ENCODE results near the gene MAGEA4.

The MAGEA4 gene

DNA sequence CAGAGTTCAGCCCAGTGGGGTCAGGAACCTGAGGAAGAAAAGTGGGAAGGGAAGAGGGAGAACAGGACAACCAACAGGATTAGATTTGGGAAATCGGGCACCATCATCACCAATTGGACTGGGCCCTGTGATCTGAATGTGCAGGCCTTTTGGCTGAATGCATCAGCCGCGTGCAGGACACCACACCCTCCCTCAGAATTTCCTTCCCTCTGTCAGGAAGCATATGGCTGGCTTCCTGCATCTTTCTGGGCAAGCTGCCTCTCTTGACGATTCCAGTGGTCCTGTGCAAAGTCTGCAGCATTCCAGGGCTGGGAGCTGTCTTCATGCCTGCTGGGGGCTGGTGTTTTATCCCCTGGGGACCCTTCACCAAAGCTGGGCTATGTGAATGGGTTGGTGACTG is 16.4 kb downstream of the MAGEA4 start:
- DNase-seq, result no peak

DNA sequence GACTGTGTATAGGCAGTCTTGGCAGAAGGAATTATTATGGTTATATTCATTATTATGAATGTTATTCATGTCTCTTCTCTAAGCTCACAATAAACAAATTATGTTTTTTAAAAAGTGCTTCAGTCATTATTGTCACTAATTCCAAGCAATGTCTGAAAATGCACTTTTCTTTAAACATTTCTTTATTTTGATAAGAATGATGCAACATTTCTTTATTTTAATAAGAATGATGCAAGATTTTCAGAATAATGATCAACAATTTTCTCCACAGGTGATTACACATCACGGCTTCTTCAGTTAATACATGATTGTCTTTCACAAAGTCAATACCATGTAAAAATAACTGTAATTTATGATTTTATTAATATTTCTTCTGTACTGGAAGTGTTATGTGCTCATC is 22.7 kb downstream of the MAGEA4 start:
- DNase-seq, result no peak

DNA sequence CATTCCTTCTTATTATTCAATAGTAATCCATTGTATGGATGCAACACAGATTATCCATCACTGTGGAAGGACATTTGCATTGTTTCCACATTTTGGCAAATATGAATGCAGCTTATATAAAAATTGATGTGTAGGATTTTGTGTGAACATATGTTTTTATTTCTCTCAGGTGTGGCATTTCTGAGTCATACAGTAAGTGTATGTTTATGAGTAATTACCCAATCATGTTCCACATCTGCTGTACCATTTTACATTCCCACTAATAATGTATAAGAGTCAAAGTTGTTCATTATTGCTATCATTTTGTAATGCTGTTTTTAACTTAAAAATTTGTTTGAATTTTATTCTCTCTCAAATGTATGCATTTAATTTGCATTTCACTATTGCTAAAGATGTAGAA is 25.5 kb downstream of the MAGEA4 start:
- no peak for DNase-seq

DNA sequence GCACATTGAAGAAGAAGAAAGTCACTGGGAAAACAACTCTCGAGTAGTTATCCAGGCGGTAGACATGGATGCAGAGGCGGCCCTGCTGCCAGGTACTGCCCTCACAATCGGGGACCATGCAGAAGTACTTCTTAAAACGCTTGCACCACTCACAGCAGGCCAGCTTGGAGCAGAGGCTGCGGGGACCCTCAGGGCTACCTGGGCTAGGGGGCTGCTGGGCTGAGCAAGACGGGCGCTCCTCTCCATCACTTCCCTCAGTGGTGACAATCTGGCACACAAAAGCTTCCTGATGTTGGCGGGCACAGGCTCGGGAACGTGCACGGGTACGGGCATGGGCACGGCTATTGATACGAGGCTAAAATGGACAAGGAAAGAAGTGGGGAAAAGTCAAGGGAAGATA is 42.0 kb downstream of the MAGEA4 start:
- no peak for DNase-seq

DNA sequence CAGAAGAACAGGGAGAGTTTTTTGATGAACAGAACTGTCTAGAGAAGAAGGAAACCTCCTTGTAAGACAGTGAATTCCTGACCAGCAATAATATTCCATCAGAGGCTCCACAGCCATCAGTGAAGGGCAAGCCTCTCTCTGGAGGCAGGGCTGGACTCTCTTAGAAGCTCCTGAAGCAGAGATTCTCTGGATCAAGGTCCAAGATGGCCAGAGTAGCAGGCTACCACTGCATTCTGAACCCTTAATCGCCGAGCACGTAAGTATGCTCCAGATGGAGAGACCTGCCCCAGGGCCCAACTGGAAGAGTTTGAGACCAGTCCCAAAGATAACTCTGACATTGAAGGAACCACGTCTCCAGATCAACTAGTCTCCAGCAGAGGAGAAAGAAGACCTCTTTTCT is 45.4 kb downstream of the MAGEA4 start:
- no peak for DNase-seq

DNA sequence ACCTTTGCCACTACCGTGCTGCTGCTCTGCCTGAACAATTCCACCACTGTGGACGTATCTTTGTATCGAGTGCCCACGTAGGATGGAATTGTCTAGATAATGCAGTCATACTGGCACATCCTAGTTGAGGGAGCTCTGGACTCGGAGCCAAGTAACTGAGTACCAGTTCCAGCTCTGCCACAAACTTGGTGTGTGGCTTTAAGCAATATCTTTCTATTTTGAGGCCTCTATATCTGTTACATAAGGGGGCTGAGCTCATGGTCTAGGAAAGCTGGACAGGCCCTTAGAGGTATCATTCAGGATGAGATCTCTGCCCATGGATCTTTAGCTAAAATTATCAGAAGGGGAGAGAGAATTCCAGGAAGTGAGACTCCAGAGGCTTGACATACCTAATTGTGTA is 49.3 kb downstream of the MAGEA4 start:
- DNase-seq, result no peak

DNA sequence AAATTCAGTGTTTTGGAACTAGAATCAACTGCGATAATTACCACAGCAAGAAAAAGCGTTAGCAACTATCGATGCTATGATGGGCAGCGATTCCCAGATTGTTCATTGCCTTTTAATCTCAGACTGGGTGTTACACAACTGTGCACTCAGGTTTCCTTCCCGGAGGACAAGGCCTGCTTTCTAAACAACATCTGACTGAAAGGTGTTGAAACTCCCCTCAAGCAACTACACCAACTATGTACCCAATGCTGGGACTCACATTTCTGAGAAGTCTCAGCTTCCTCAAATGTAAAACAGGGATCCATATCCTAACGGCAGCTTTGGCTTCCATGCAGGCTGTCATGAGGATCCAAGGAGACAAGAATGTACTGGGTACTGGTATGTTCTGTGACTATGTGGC is 53.5 kb downstream of the MAGEA4 start:
- DNase-seq, result no peak

DNA sequence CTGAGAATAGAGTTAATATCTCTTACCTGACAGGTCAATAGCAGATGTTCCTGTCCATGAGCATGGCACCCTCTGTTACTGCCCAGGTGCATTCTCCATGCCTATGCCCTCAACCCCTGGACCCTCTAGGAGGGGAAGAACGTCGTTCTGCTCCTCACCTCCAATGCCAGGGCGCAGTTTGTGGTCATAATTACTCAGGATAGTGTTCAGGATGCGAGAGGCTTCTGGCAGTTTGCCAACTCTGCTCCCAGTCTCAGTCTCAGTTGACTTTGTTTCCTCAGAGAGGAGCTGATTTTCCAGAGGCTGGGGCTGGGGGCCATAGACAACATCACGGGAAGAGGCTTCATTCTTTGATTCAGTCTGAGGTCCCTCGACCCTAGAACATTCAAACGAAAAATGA is 57.3 kb downstream of the MAGEA4 start:
- no peak for DNase-seq

DNA sequence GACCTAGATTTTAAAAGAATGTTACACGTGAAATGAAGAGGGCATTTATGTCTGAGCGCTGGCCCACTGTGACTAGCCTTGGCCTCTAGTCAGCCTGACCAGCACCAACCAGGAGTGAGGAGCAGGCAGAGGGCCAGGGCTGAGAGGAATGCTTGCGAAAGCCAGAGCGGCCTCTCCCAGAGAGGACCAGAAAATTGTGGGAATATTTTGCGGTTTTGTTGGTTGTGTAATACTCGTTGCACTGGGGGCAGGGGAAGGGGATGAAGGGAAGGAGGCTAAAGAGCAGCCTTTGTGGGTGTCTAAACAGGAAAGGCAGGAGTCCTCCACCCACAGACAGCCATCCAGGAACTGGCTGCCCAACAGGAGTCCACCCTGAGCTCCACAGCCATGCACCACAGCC is 58.0 kb downstream of the MAGEA4 start:
- DNase-seq, result no peak

DNA sequence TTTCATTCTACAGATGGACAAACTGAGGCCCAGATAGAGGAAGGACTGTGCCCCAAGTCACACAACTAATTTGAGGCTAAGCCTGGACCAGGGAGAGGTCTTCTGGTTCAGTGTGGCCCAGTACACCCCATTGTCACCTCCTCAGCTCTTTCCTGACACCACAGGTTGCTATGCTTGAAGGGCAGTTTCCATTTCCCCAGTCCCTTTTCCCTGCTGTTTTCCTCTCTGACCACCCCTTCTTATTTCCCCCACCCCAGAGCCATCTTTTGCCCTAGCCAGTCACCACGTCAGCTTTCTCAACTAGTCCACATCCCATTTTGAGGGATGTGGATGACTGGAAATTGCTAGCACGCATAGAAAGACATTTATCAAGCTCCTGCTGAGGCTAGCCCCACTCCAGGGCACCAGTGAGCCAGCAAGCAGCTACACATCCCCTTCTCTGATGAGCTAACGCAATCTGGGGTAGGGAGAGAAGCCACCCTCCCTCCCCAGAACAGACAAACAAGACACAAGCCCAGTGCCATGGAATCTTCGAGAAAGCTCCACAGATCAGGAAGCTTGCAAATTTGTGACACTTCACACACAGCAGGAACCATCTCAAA is 60.5 kb downstream of the MAGEA4 start:
- DNase-seq, result no peak

DNA sequence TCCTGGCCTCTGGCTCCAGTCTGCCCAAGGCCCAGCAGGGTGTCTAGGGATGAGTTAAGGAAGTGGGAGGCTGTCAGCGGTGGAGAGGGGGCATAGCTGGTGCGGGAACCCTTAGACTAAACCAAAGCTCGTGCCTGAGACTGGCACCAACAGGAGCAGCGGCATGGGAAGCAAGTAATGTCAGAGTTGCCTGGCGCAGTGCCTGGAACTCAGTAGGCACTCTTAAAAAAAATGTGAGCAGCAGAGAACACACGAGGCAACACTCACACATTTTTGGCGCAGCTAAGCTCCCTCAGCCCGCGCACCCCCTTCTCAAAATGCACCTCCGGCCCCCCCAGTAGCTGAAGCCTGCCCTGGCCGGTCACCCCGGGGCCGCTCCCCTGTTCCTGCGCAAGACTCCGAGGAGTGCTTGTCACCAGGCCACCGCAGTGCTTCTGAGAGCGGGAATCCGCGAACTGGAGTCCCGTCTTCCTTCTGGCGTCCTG is 61.2 kb downstream of the MAGEA4 start:
- no peak for DNase-seq

All from COR-L47 (cell line).